Neural cell (in vitro differentiated cells): ENCODE data around the gene B4GALT2.

Experiments used
- CTCF ChIP-seq: fragments of 450-650 bp; IDR thresholded peaks from 2 replicates; pipeline ENCODE4 v1.5.1; 2014; ENCODE audit warnings: antibody characterized with exemption, mild to moderate bottlenecking, moderate library complexity; ENCODE audit not compliant: poor library complexity, severe bottlenecking
- EP300 ChIP-seq: fragments of 450-650 bp; conservative IDR thresholded peaks from 2 replicates; pipeline ENCODE4 v1.6.1; 2014; ENCODE audit warnings: antibody characterized with exemption, mild to moderate bottlenecking, moderate library complexity; ENCODE audit not compliant: poor library complexity, severe bottlenecking
- EZH2 ChIP-seq: fragments of 200-600, 300-800 bp; shearing (Covaris generic), sonication (generic); IDR thresholded peaks from 2 replicates; pipeline ENCODE4 v1.6.1; 2014; ENCODE audit warnings: antibody characterized with exemption, low read length, borderline replicate concordance, mild to moderate bottlenecking; ENCODE audit not compliant: insufficient read depth, poor library complexity, severe bottlenecking
- POLR2AphosphoS5 ChIP-seq: IDR thresholded peaks from 2 replicates; pipeline ENCODE4 v1.6.1; 2012
- TAF1 ChIP-seq: IDR thresholded peaks from 2 replicates; pipeline ENCODE4 v1.6.1; 2012; ENCODE audit warnings: low read depth

- TF ChIP-seq CTCF (no peak), EP300 (no peak), EZH2 (no peak), POLR2AphosphoS5 (no peak), TAF1 (no peak)
Observed at GRCh38 chr1:43994794-43995790, 16.1 kb downstream of the B4GALT2 start.
